Iris pigment epithelial cell (primary cell): Measurements from ENCODE around the gene PNLIP.
A peak's percentile ranks its signal among the peaks of the same experiment; 100 is the strongest.

Experiments
- DNase-seq: peaks from one replicate; pipeline ENCODE4 v3.0.0-alpha.2; 2011; ENCODE audit warnings: low read depth

The PNLIP gene

DNA sequence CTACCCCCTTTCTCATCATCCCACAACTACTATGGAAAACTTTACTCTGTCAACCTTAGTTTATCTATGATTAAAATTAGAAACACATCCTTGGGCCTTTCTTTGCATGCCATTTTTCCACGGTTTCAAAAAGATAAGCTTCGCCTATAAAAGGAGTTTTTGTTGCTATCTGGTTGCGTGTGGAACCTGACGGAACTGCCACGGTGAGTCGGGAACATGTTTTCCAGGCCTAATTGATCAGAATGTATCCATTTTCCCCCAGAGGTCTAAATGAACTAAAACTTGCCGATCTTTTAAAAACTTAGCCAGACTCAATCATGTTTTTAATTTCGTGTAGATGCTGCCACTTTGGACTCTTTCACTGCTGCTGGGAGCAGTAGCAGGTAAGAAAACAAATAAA is at the start of gene PNLIP:
Gene PNLIP, plus strand, starts transcription at position 176 of the 400 bp plus-strand sequence. Its CDS starts 162 bp downstream, at position 338.
- DNase-seq: no peak

DNA sequence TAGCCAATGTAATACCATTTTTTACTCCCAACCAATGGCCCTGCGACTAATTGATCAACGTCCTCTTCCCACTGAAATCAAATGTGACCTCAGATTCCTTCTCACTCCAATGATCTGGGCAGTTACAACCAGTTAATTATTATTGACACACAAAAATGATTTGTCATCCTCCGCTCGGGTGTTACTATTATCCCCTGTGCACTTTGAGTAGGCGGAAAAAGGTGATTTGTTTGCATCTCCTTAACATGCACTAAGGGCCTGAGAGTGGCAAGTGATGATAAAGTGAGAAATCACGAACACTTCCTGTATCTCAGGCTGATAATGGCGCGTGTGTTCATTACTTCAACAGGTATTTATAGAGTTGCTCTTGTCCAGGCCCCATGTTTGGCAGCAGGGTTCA is 40.9 kb upstream of the PNLIP start:
- DNase-seq: no peak

GRCh38 chr10:116510565-116510964 is 35.2 kb upstream of the PNLIP start:
- DNase-seq: no peak

- no peak for DNase-seq
These were observed 34.4 kb upstream of the PNLIP start for GRCh38 chr10:116511365-116511764.

DNA sequence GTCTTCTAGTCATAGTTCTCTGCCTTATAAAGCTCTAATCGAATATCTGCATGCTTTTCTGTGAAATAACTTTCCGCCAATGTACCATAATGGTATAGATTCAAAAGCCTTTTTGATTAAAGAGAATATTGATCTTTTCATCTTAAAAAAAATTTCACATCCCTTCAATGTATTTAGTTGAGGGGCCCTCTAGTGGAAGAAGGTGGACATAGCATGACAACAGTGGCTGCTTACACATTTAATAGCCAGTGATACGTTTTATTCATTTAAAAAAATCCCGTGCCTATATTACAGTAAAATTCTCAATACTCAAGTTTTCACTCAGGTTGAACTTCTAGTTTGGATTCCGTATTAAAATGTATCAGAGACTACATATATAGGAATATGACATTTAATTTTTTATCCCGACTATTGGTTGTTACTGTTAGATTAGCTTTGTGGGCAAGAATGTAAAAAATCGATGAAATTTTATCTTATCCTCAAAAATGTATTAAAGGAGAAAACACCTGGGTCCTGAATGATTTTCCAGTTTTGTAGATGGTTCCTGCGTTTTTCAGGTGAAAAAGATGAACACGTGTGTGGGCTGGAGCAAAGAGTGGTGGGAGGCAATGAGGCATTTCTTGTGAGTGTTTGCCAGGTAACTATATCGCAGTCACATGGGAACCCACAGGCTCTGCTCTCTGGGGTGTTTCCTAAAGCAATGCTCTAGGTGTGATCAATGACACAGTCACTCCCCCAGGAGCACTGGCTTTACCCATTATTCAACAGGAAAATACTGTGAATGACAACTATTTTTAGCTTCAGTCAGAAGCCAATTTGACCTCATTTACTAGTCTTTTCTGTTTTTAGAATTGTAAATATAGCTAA is 24.1 kb upstream of the PNLIP start:
- peak; percentile 58 for DNase-seq

GRCh38 chr10:116522803-116523381 is 22.8 kb upstream of the PNLIP start:
- DNase-seq: no peak

DNA sequence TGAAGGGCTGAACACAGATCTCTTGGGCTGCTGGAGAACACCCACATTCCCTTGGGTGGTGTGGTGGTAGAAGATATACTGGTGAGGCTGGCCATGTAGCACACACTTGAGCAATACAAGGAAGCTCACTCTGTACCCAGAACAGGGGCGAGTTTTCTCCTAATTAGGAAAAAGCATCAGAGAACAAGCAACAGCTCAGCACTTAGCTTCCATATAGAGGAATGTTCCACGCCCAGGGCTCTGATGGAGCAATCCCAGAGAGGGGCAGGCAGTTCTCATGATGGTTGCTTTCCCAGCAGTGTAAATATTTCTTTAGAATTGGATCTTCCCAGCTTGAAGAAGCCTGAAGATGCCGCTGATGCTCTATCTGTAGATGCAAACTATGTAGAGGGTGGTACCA is 21.0 kb upstream of the PNLIP start:
- no peak for DNase-seq

DNA sequence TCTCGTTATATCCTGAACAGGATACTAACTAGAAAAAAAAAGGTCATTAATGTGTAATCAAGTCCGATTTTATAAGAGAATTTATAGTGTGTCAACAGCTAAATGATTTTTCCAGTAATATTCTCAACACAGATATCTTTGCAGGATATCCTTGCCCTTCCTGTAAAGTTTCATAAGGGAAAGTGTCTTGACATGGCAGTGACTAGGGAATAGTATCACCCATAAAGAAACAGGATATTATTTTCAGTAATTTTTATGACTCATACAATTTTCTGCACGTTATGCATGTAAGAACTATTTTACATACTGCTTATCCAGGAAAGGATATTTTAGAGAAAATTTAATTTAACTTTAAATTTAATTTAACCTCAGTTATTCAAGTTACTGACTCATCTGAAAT is 19.5 kb upstream of the PNLIP start:
- no peak for DNase-seq

- no peak for DNase-seq
These were observed 8.9 kb upstream of the PNLIP start for GRCh38 chr10:116536810-116537209.

- DNase-seq: peak; percentile 51
These were observed 7.3 kb upstream of the PNLIP start for GRCh38 chr10:116538456-116538855.

DNA sequence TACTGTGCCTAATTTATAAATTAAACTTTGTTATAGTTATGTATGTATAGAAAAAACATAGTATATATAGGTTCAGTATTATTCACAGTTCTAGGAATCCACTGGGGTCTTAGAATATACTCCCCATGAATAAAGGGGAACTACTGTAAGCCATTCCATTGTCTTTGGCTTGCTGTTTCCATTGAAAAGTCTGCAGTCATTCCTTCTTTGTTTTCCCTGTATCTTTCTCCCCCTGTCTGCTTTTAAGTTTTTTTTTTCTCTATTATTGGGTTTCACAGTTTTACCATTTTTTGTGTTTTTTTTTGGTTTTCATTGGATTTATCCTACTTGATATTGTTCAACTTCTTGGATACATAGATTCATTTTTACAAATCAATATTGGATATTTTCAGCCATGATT is 6.7 kb upstream of the PNLIP start:
- DNase-seq: no peak

- DNase-seq: no peak
These were observed 4.9 kb upstream of the PNLIP start for GRCh38 chr10:116540814-116541213.

DNA sequence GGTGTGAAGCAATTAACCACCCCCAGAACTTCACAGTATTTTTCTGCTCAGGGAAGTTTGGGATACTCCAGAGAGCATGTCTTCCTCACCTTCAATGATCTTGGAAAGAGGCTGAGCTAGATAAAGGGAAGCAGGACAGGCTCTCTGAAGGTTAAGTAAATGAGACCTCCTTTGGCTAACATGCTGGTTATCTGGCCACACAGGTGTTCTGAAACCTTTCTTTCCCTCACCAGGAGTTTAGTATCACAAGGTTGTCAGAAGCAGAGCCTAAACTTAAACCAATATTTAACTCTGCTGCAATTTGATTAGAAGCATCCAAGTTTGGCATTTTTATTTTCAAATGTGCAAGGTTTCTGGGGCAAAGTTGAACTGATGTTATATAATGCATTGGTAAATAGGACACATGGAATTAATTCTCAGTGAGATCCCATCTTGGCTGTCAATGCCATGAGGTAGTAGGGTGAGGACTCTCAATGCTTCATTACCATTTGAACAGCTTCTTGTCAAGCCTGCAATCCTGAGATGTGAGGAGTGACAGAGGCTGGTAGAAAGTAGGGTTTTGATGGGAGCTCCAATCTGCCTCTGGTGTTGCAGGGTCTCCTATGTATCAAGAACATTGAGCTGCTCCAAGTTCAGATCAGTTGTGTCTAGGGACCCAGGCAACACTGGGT is 3.6 kb upstream of the PNLIP start:
- no peak for DNase-seq

- DNase-seq: no peak
These were observed 609 bp upstream of the PNLIP start for GRCh38 chr10:116545122-116545521.

DNA sequence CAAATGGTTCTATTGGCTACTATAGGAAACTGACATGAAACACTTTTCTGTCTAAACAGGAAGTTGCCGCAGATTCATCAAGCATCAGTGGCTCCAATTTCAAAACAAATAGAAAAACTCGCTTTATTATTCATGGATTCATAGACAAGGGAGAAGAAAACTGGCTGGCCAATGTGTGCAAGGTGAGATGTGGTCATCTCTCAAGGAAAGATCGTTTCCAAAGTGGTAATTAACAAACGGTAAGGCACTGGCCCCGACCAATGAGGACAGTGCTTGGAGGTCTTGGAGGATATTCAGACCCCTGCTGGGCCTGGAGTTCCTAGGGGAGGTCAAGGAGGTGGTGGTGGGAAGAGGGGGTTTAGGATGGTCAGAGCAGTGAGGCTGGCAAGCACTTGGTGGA is 2.6 kb downstream of the PNLIP start:
- DNase-seq: no peak

- DNase-seq: no peak
These were observed 7.7 kb downstream of the PNLIP start for GRCh38 chr10:116553378-116553980.

DNA sequence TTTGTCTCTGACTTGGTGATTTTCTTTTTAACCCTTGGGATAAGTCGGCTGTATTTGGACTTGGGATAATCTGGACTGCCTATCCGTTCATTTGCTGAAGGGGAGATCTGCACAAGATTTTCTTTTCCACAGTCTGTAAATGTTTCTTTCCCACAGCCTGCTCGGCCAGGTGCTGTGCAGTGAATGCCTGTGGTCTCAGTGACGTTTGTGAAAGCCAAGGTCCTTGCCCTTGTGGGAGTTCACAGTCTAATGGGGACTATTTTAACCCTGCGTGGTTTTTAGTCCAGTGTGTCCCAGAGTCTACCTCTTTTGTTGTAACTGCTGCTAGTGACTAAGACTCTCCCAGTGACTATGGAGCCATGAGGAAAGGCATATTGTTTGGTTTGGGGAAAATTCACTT is 8.9 kb downstream of the PNLIP start:
- no peak for DNase-seq

DNA sequence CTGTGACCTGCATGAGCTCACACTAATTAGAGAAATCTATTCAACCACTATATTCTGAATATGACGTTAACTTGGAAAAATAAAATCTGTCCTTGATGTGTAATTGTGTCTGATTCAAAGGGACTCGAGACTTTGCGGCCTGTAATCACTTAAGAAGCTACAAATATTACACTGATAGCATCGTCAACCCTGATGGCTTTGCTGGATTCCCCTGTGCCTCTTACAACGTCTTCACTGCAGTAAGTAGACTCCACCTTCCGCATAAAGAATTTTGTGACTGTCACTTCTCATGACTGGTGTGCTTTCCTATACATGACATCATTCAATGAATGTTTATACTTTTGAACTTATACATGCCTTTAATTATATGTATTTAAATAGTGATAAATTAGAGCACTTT is 10.1 kb downstream of the PNLIP start:
- no peak for DNase-seq

GRCh38 chr10:116557305-116557880 is 11.7 kb downstream of the PNLIP start:
- DNase-seq: no peak

DNA sequence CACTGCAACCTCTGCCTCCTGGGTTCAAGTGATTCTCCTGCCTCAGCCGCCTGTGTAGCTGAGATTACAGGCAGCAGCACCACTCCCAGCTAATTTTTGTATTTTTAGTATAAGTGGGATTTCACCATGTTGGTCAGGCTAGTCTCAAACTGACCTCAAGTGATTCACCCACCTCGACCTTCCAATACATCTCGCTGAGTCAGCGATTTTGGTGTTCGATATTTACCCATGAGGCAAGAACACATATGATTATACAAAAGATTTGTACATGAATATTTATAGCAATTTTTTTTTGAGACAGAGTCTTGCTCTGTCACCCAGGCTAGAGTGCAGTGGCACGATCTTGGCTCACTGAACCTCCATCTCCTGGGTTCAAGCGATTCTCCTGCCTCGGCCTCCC is 19.8 kb downstream of the PNLIP start:
- no peak for DNase-seq

DNA sequence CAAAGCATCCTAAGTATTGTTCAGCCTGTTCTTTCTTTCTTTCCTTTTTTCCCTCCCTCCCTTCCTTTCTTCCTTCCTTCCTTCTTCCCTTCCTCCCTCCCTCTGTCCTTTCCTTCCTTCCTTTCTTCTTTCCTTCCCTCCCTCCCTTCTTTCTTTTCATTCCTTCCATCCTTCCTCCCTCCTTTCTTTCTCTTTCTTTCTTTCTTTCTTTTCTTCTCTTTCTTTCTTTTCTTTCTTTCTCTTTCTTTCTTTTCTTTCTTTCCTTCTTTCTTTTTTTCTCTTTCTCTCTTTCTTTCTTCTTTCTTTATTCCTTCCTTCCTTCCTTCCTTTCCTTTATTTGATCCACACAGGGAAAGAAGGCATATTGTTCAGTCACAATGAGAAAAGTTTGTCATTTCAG is 21.2 kb downstream of the PNLIP start:
- no peak for DNase-seq

DNA sequence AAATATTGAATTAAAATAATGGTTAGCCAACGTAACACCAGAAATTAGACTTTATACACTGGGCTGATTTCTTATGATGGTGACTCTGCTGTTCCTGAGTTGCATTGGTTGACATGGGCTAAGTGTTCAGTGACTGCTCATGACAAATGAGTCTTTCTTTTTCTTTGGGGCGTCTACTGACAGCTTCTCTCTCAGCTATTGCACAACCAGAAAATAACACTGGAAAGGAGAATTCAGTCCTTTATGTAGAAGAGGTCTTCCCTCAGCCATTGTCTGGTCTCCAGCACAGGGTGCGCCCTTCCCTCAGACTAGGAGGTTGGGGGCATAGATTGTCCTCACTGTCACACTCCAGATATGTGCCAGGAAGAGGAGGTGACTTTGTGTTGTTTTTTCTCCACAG is 21.6 kb downstream of the PNLIP start:
- DNase-seq: no peak
